H1 (cell line): ENCODE measurements around the gene BTBD7. TPM values are rescaled to one million over a fixed set of nuclear protein-coding genes. Genes with fewer than 3 reads are reported as not detected.
A peak's percentile ranks its signal among the peaks of the same experiment; 100 is the strongest.

Experiments
- CTCF ChIA-PET: fragments of 300-600 bp; sonication (Branson Sonifier 250); formaldehyde crosslinking; loops from one replicate; lab custom pipeline; 2021; ENCODE audit not compliant: partially characterized antibody; lab: Charles Lee
- POLR2A ChIA-PET: fragments of 300-600 bp; sonication (Branson Sonifier 250); formaldehyde crosslinking; loops from one replicate; lab custom pipeline; 2021; ENCODE audit warnings: inconsistent platforms; ENCODE audit not compliant: partially characterized antibody; lab: Charles Lee
- DNase-seq, 2 experiments: peaks; one replicate each; pipeline versions ENCODE4 v3.0.0 to v3.0.0-alpha.2; 2010 to 2022; ENCODE audit warnings: low spot score in 2 of 2, low read depth in 1 of 2, mixed read lengths in 1 of 2
- FAIRE-seq: peaks from 2 replicates; lab custom pipeline; 2011; peaks lifted over from hg19 to GRCh38; lab: Jason Lieb, UNC
- H2AFZ ChIP-seq: 2 replicates; pipeline ENCODE4 v1.8.1; 2012; ENCODE audit warnings: low read length, inconsistent platforms
- H2AK5ac ChIP-seq: 2 replicates; pipeline ENCODE4 v1.6.1; 2013; ENCODE audit warnings: low read depth, low read length
- H2BK120ac ChIP-seq: replicated peaks from 2 replicates; pipeline ENCODE3; 2013; ENCODE audit warnings: low read depth, low read length, inconsistent platforms
- H2BK12ac ChIP-seq: 2 replicates; pipeline ENCODE4 v1.6.1; 2013; ENCODE audit warnings: low read depth, low read length
- H2BK15ac ChIP-seq: 2 replicates; pipeline ENCODE4 v1.6.1; 2013; ENCODE audit warnings: low read length
- H2BK20ac ChIP-seq: 2 replicates; pipeline ENCODE4 v1.6.1; 2013; ENCODE audit warnings: low read length
- H2BK5ac ChIP-seq: 2 replicates; pipeline ENCODE4 v1.6.1; 2013; ENCODE audit warnings: low read depth, low read length
- H3K14ac ChIP-seq: 2 replicates; pipeline ENCODE4 v1.6.1; 2013; ENCODE audit warnings: inconsistent platforms; ENCODE audit not compliant: insufficient read length
- H3K18ac ChIP-seq: 2 replicates; pipeline ENCODE4 v1.6.1; 2013; ENCODE audit warnings: low read length; ENCODE audit errors: extremely low read depth
- H3K23ac ChIP-seq: 2 replicates; pipeline ENCODE4 v1.6.1; 2013; ENCODE audit warnings: inconsistent platforms; ENCODE audit not compliant: insufficient read length
- H3K23me2 ChIP-seq: 2 replicates; pipeline ENCODE4 v1.6.1; 2013; ENCODE audit warnings: low read depth, low read length
- H3K27ac ChIP-seq: 2 replicates; pipeline ENCODE4 v1.6.1; 2011; ENCODE audit warnings: low read depth, low read length, inconsistent platforms
- H3K27me3 ChIP-seq, 4 experiments: replicated peaks in 1 of 4; 1 replicate in 1 of 4; 2 replicates in 3 of 4; pipeline versions ENCODE4 v1.6.1 to v1.8.1; 2011 to 2013; ENCODE audit warnings: low read length in 3 of 4, mild to moderate bottlenecking in 3 of 4, inconsistent platforms in 2 of 4, mixed read lengths in 2 of 4, moderate library complexity in 1 of 4; ENCODE audit not compliant: control insufficient read depth in 3 of 4, insufficient read depth in 3 of 4; ENCODE audit errors: extremely low read depth in 1 of 4
- H3K36me3 ChIP-seq, 4 experiments: 2 replicates each; pipeline versions ENCODE4 v1.6.1 to v1.8.1; 2011 to 2013; ENCODE audit warnings: mild to moderate bottlenecking in 4 of 4, low read length in 3 of 4, moderate library complexity in 2 of 4, control low read depth in 1 of 4, inconsistent platforms in 1 of 4; ENCODE audit not compliant: insufficient read depth in 4 of 4, control insufficient read depth in 2 of 4
- H3K4ac ChIP-seq: replicated peaks from 2 replicates; pipeline ENCODE3; 2013; ENCODE audit warnings: low read length, low read depth, mixed read lengths, inconsistent platforms; ENCODE audit not compliant: insufficient read length
- H3K4me1 ChIP-seq, 4 experiments: replicated peaks in 1 of 4; 1 replicate in 1 of 4; 2 replicates in 3 of 4; pipeline versions ENCODE4 v1.6.1 to v1.8.1; 2011 to 2013; ENCODE audit warnings: low read length in 3 of 4, inconsistent platforms in 2 of 4, mixed read lengths in 1 of 4; ENCODE audit not compliant: insufficient read depth in 4 of 4, control insufficient read depth in 3 of 4
- H3K4me2 ChIP-seq, 2 experiments: 2 replicates each; pipeline versions ENCODE4 v1.6.1 to v1.8.1; 2011 to 2013; ENCODE audit warnings: low read depth in 2 of 2, low read length in 2 of 2, control low read depth in 1 of 2, inconsistent platforms in 1 of 2, mild to moderate bottlenecking in 1 of 2; ENCODE audit not compliant: insufficient read depth in 1 of 2
- H3K4me3 ChIP-seq, 4 experiments: fragments of 200-600, 300-600 bp in 1 of 4; sonication (generic), shearing (Covaris generic), sonication (Bioruptor Twin) in 1 of 4; 2 replicates each; pipeline versions ENCODE4 v1.5.1 to v1.8.1; 2011 to 2016; ENCODE audit warnings: low read length in 4 of 4, low read depth in 3 of 4, control low read depth in 2 of 4, inconsistent platforms in 2 of 4, mild to moderate bottlenecking in 2 of 4, mixed read lengths in 1 of 4, moderate library complexity in 1 of 4; ENCODE audit not compliant: insufficient read depth in 2 of 4; ENCODE audit errors: extremely low read depth in 1 of 4
- H3K56ac ChIP-seq: replicated peaks from 2 replicates; pipeline ENCODE3; 2013; ENCODE audit warnings: low read depth, mild to moderate bottlenecking, mixed read lengths, low read length, inconsistent platforms; ENCODE audit not compliant: insufficient read length
- H3K79me1 ChIP-seq: 2 replicates; pipeline ENCODE4 v1.6.1; 2013; ENCODE audit warnings: low read depth, low read length, control low read depth
- H3K79me2 ChIP-seq, 2 experiments: 2 replicates each; pipeline versions ENCODE4 v1.6.1 to v1.8.1; 2012 to 2013; ENCODE audit warnings: low read length in 2 of 2, mild to moderate bottlenecking in 2 of 2, inconsistent platforms in 1 of 2; ENCODE audit not compliant: insufficient read depth in 2 of 2, control insufficient read depth in 1 of 2
- H3K9ac ChIP-seq, 4 experiments: replicated peaks in 1 of 4; 1 replicate in 1 of 4; 2 replicates in 3 of 4; pipeline versions ENCODE4 v1.6.1 to v1.8.1; 2011 to 2013; ENCODE audit warnings: low read depth in 3 of 4, low read length in 3 of 4, control low read depth in 2 of 4, mild to moderate bottlenecking in 2 of 4, moderate library complexity in 2 of 4, inconsistent platforms in 1 of 4; ENCODE audit errors: extremely low read depth in 1 of 4
- H3K9me3 ChIP-seq, 2 experiments: 2 replicates each; pipeline versions ENCODE4 v1.6.1 to v1.8.1; 2012 to 2013; ENCODE audit warnings: mild to moderate bottlenecking in 2 of 2, moderate library complexity in 2 of 2, control low read depth in 1 of 2, inconsistent platforms in 1 of 2, low read depth in 1 of 2, low read length in 1 of 2, mixed read lengths in 1 of 2; ENCODE audit not compliant: insufficient read depth in 2 of 2
- H4K20me1 ChIP-seq, 2 experiments: replicated peaks in 1 of 2; 2 replicates each; pipeline versions ENCODE3 to v1.8.1; 2011 to 2013; ENCODE audit warnings: inconsistent platforms in 2 of 2, low read length in 2 of 2, mild to moderate bottlenecking in 1 of 2; ENCODE audit not compliant: insufficient read depth in 2 of 2, control insufficient read depth in 1 of 2
- H4K5ac ChIP-seq: 2 replicates; pipeline ENCODE4 v1.6.1; 2013; ENCODE audit warnings: low read length, low read depth, mixed read lengths, inconsistent platforms; ENCODE audit not compliant: insufficient read length
- H4K8ac ChIP-seq: 2 replicates; pipeline ENCODE4 v1.8.0; 2013; ENCODE audit warnings: mild to moderate bottlenecking, moderate library complexity, low read length, inconsistent platforms; ENCODE audit not compliant: insufficient read depth; ENCODE audit errors: extremely low read depth
- H4K91ac ChIP-seq: replicated peaks from 2 replicates; pipeline ENCODE3; 2013; ENCODE audit warnings: low read length, mixed read lengths, inconsistent platforms; ENCODE audit not compliant: insufficient read length
- CTCF ChIP-seq, 3 experiments: IDR thresholded peaks; 1 replicate in 2 of 3; 2 replicates in 1 of 3; pipeline versions ENCODE4 v1.5.1 to v1.6.1; 2011; ENCODE audit warnings: low read length in 3 of 3, mild to moderate bottlenecking in 3 of 3, inconsistent platforms in 2 of 3, low read depth in 1 of 3, moderate library complexity in 1 of 3; ENCODE audit not compliant: insufficient read depth in 1 of 3; ENCODE audit errors: control extremely low read depth in 1 of 3
- RAD21 ChIP-seq, 2 experiments: IDR thresholded peaks in 1 of 2; conservative IDR thresholded peaks in 1 of 2; 2 replicates each; pipeline ENCODE4 v1.6.1; 2011; ENCODE audit warnings: low read depth in 2 of 2, low read length in 2 of 2, improper control_type of control experiment in 1 of 2, inconsistent platforms in 1 of 2, mild to moderate bottlenecking in 1 of 2, moderate library complexity in 1 of 2
- TAF1 ChIP-seq: IDR thresholded peaks from 2 replicates; pipeline ENCODE4 v1.6.1; 2011; ENCODE audit warnings: mild to moderate bottlenecking, low read depth, low read length
- WGBS, 2 experiments: shearing (Covaris generic) in 1 of 2; methylation state at CpG; one replicate each; pipeline versions ENCODE4 v1.1.6 to v1.1.7; 2013 to 2015; ENCODE audit warnings: low lambda C conversion rate in 2 of 2, mixed read lengths in 2 of 2, inconsistent platforms in 1 of 2, low coverage in 1 of 2, missing lambda C conversion rate in 1 of 2; ENCODE audit not compliant: insufficient replicate concordance in 2 of 2, insufficient coverage in 1 of 2, insufficient read length in 1 of 2; ENCODE audit errors: extremely low coverage in 1 of 2, missing lambda C conversion rate in 1 of 2; 5-methylcytosine and 5-hydroxymethylcytosine counted together
- polyA plus RNA-seq, 7 experiments: library from polyadenylated mRNA; depleted of rRNA in 3 of 7; stranded (reverse) in 5 of 7; unstranded in 2 of 7; fragments of >200 nt in 5 of 7; fragments of 200-250 nt in 2 of 7; gene quantifications; 1 replicate in 5 of 7; 2 replicates in 1 of 7; 4 replicates in 1 of 7; pipeline versions ENCODE4 v1.2.1 to v1.2.3, GENCODE V29; 2011 to 2013; ENCODE audit warnings: missing spikeins in 2 of 7, mixed read lengths in 2 of 7
- total RNA-seq: library from RNA; stranded (reverse); fragmentation: NEBNext Ultra II Directional; extraction: Animal tissue kit (Norgen Biotek cat#: 25700); gene quantifications from 2 replicates; pipeline ENCODE4 v1.2.1, GENCODE V29; 2021

The BTBD7 gene
- total and polyA plus RNA-seq, 2 of the 8 experiments (the other 6 are each of a cell fraction or from before 2014, with no cell fraction given), result 12.1 to 46.1 TPM

- no peak within 1 kb of the TSS for H4K5ac ChIP-seq
- H3K18ac ChIP-seq, result no peak within 1 kb of the TSS
- H3K79me2 ChIP-seq, result no peaks in the 10 kb centered on the region
- peaks cover 0 to 10% (median 5%) of the 10 kb centered on the region in 4 experiments; a peak in 4 of 7 replicates for H3K4me1 ChIP-seq
- H4K20me1 ChIP-seq, result no peaks in the 10 kb centered on the region
- no peak within 1 kb of the TSS for H3K14ac ChIP-seq
- H3K4me3 ChIP-seq, result no peak within 1 kb of the TSS
- 95% methylated on average over 40 of the region's 60 CpGs; no CpG with 5 or more reads in 1 of the 2 experiments for WGBS, 2 experiments
- H3K23ac ChIP-seq, result no peak within 1 kb of the TSS
- POLR2A ChIA-PET, result no interaction called here
- no peak within 1 kb of the TSS for H2BK12ac ChIP-seq
- FAIRE-seq (no peak), DNase-seq (no peak)
- CTCF ChIA-PET, result no interaction called here
- H4K8ac ChIP-seq, result no peak within 1 kb of the TSS
- no peak within 1 kb of the TSS for H3K4me2 ChIP-seq
- no peaks in the 10 kb centered on the region for H3K23me2 ChIP-seq
- no peak within 1 kb of the TSS for H2BK20ac ChIP-seq
- no peak within 1 kb of the TSS for H4K91ac ChIP-seq
- no peak within 1 kb of the TSS for H2AFZ ChIP-seq
- H3K9ac ChIP-seq, result no peak within 1 kb of the TSS
- H3K27me3 ChIP-seq, result no peaks in the 10 kb centered on the region
- H3K9me3 ChIP-seq, result peaks cover 7 to 10% of the 10 kb centered on the region in 2 experiments
- H2BK15ac ChIP-seq, result no peak within 1 kb of the TSS; the same call in none of the 2 replicates
- no peak within 1 kb of the TSS for H2AK5ac ChIP-seq
- no peaks in the 10 kb centered on the region for H3K79me1 ChIP-seq
- no peak within 1 kb of the TSS for H3K56ac ChIP-seq
- no peak within 1 kb of the TSS for H2BK5ac ChIP-seq
- H2BK120ac ChIP-seq, result no peak within 1 kb of the TSS
- H3K27ac ChIP-seq, result no peak within 1 kb of the TSS
- H3K4ac ChIP-seq, result peak within 1 kb of the TSS; percentile 48
- H3K36me3 ChIP-seq, result peaks cover 0 to 4% (median under 1%) of the 10 kb centered on the region in 4 experiments; a peak in 1 of 8 replicates
- TF ChIP-seq RAD21 (IDR thresholded peaks at IDR 0.05 in 1 of 2, conservative IDR thresholded peaks at IDR 0.05 in 1 of 2; ENCODE audit: low read depth in 2 of 2, low read length in 2 of 2) (0 out of 4 replicates have a peak, but pooled peaks of 1 of the 2 experiments have one; percentile 1), TAF1 (no peak), CTCF (IDR thresholded peaks at IDR 0.05; ENCODE audit: control extremely low read depth in 1 of 3, insufficient read depth in 1 of 3, low read depth in 1 of 3, low read length in 3 of 3) (peak in 2 of 3 experiments; percentile 16 to 31; a peak in 2 of 4 replicates)
These were observed 14.3 kb upstream of the BTBD7 start, which contains the start of gene COX8C for GRCh38 chr14:93346926-93347721. Gene COX8C (plus strand): TSS chr14:93347182. CDS start chr14:93347269, 87 bp downstream.
